HG03354 (cell line): ENCODE data around the gene AZIN2.
"Not testable (repeated sequence)": the region's sequence is repeated elsewhere in the genome, so short reads cannot be mapped to it uniquely, and the experiment has no call there.

Source experiments
- ATAC-seq: cut with Tn5 transposase; IDR thresholded peaks from one replicate; pipeline ENCODE4 v1.9.1; 2021; ENCODE audit warnings: mild to moderate bottlenecking; ENCODE audit not compliant: unreplicated experiment, poor library complexity, severe bottlenecking

AZIN2 gene

DNA sequence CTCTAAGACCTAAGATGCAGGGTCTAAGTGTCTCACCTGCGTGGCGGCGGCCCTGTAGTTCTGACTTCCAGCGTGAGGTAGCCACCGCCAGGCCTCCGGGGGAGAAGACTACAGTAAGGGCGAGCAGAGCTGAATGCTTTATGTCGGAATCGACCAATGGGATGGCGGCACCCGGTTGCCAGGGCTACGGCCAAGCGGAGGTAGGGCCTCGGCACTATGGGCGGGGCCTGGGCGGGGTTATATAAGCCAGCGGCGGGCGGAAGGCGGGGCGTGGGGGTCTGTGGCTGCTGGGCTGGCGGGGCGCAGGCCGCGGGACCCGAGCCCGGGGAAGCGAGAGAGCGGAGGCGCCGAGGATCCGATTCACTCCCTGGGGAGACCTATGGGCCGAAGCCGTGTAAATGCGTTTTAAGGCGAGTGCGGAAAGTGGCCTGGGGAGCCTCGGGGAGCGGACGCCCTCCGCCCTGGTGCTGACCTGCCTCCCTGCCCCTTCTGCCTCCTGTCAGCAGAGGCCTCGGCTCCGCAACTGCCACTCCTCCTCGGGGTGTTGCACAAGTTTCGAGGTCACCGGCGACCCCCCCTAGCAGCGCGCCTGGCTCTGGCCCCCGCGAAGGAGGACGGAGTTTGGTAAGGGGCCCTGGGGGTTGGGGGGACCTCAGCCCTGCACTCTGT, at the start of gene AZIN2:
TSS of gene AZIN2 (plus strand) at position 269 of the 669 bp plus-strand sequence. CDS start 1,097 bp downstream, outside the sequence.
- ATAC-seq, result peak; percentile 99

DNA sequence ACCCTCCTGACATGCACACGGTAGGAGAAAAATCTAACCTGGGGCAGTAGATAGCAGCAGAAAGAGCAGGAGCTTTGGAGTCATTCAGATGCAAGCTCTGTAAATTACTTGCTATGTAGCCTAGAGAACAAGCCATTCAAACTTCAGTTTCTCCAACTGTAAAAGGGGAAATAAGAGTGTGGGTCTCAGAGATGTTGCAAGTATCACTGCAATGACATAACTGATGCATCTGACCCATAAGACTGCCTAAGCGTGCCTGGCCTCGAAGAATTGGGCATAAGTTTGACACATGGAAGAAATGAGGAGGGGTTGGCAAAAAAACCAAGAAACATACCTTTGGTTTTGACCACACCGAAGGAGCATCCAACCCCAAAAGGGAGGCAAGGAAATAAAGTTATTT, 49.4 kb upstream of the AZIN2 start:
- ATAC-seq, result no peak

DNA sequence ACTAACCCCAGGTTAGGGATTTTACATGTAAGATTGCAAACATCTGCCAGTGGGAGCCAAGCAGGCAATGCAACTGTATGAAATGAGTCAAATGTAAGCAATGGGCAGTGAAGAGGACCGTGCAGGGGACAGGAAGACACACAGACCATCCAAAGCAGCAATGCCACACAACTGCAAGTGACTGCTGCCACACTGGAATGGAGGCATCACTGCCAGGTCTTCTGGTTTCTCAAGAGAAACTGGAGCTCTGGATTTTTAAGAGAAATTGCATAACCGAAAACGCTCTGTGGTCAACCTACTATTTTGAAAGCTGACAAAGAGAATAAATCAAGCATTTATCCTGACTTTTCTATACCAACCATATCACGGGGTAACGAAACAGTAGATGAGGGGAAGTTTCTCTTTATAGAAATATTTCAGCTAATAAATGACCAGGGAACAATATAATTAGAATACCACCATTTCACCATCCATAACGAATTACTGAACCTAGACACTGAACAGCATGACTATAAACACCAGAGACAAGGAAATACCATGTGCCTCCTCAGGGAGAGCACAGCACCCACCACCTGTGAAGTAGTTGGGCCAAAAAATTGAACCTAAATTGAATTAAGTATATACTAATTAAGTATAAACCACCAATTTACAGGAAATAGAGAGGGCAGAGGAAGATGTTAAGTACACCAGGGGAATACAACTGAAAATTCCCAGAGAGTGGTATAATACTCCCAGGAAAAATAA, 48.7 kb upstream of the AZIN2 start:
- ATAC-seq, result no peak

DNA sequence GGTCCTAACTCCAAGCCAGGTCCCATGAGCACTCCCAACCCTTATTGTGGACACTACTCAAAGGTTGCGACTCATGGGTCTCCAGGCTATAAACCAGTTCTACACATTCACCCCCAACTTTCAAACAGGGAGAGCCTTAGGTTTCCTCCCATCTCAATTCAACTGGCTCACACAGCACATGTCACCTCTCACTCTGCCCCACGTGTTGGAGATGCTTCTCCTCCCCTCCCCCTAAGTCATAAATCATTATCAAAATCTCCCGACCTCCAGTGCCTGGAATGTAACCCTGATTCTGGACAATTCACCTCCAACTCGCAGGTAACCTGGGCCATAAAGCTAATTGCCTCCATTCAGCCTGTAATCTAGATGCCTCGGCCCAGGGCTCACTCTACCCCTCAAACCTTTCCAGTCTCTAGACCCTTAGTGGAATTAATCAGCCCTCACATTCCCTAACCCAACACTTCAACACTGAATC, 44.9 kb upstream of the AZIN2 start:
- no peak for ATAC-seq

DNA sequence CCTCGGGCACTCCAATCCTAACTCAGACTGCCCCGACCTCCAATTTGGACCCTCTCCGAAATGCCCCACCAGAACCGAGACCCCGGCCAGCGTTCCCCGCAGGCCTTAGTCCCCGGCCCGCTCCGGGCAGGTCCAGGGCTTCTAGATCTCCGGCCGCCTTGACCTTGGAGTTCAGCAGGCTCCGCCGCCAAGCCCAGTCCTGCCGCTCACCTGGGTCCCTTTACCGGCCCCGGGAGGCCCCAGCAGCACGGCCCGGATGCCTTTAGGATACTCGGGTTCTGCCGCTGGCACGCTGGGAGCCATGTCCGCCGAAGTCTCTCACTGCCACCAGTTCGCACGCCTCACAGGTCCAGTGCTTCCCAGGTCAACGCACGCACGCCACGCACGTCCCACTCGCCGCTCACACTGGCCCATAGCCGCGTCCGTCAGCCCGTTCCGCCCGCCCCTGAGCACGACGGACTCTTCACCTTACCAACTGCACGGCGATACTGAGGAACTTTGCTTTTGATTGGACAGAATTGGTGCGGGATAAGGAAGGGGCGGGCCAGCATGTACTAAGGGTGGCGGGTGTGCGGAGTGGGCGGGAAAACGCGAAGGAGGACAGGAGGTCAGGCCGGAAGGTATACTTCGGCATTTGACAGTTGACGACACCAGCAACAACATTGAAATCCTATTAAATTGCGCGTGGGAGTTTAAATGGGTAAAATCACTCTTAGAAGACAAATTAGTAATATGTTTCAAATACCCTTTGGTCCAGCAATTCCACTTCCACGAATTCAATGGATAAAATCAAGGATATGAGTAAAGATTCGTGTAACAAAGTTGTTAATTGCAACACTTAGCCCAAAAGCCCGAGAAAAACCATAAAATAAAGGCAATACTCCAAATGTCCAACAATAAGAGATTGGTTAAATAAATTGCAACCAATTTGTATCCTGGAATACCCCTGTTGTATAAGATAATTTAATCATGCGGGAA, 44.1 kb upstream of the AZIN2 start, which contains the start of gene AK2:
TSS of gene AK2 (minus strand) at position 358 of the 978 bp plus-strand sequence. CDS start at position 303, 55 bp downstream.
- ATAC-seq, result peak; percentile 99

DNA sequence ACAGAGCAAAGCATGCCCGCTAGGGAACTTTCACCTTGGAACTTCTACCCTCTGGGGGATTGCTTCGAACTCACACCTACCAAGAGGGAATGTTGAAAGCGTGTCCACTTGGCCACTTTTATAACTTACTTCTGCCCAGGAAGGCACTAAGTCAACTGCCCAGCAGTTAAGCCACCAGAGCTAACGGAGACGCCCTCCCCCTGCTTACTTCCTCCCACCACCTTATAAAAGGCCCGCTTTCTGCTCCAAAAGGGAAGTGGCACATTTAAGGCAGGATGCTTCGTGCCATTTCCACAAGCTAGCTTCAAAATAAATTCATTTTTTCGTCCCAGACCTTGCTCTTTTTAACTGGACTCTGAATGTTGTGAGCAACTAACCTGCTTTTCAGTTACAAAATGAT, 41.1 kb upstream of the AZIN2 start:
- no peak for ATAC-seq

DNA sequence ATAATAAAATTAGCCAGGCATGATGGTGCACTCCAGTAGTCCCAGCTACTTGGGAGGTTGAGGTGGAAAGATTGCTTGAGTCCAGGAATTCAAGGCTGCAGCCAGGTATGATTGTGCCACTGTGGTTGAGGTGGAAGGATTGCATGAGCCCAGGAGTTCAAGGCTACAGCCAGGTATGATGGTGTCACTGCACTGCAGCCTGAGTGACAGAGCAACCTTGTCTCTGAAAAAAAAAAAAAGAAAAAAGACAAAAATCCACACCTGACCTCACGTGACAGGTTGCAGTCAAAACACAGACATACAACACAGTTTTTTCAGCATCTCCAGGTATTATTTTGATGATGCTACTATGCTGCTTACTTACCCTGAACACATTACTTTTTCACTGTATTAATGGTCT, 39.9 kb upstream of the AZIN2 start:
- no peak for ATAC-seq

DNA sequence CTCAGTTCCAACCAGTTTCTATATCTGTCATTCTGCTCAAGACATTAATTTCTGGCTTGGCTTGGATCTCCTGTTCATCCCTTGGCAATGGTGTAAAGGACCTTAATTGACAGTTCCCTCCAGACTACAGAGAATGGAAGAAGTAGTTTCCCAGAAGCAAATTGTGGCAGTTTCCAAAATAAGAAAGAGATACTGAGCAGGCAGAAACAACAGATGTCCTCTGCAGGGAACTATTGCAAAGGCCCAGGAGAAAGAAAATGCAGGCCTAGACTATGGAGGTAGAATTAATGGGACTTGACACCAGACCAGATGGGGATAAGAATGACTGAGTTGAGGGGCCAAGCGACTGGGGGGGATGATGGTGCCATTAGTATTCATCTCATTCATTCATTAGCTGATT, 38.1 kb upstream of the AZIN2 start:
- ATAC-seq, result no peak

DNA sequence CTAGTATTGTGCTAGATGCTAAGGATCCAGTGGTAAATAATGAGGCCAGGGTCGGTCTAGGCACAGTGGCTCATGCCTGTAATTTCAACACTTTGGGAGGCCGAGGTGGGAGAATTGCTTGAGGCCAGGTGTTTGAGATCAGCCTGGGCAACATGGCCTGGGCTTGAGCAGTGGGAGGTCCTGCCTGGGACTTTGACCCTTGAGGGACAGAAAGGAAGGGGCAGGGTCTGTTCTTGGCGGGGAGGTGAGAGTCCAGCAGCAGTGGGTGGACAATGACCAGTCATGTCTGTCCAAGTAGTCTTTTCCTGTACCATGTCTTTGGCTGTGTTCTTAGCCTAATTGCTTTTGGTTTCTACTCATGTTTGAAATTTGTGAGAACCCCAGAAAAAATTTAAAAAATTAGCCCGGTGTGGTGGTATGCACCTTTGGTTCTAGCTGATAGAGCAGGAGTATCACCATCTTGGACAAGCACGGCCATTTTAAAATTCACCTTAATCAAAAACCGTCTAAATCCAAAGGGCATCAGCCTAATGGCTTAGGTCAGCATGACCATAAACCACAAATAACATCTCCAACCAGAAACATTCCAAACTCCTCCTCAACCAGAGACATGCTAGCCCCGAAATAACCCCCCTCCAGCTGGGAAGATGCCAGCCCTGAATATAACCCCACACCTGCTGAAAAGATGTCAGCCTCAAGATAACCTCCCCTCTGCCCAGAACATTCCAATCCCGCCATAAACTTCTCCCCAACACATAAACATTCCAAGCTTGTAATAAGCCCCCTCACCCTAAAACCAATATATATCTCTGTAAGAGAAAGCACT, 37.5 kb upstream of the AZIN2 start:
- ATAC-seq, result no peak

DNA sequence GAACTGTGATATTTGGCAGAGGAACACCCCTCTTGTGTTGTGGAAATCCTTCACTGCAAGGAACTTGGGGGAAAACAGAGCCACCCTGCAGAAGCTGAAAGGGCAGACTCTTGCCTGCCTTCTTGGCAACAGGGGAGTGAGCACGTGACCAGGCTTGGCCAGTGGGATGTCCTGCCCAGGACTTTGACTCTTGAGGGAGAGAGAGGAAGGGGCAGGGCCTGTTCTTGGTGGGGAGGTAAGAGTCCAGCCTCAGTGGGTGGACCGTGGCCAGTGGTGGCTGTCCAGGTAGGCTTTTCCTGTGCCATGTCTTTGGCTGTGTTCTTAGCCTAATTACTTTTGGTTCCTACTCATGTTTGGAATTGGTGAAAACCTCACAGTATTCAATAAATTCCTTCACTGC, 35.7 kb upstream of the AZIN2 start:
- no peak for ATAC-seq

DNA sequence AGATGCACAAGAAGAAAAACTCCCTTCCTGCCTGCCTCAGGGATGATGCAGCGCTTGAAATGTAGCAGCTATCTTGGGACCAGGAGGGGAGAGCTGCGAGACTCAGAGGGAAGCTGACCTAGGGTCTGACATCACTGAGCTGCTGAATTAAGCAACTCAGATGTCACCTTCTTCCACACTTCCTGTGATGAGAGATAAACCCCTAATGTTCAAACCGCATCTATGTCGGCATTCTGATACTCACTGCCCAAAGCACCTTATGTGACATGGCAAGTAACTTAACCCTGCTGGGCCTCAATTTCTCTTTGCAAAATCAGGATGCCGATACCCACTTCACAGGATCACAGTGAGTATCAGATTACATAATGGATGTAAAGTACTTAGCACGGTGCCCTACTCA, 35.1 kb upstream of the AZIN2 start:
- ATAC-seq, result no peak

DNA sequence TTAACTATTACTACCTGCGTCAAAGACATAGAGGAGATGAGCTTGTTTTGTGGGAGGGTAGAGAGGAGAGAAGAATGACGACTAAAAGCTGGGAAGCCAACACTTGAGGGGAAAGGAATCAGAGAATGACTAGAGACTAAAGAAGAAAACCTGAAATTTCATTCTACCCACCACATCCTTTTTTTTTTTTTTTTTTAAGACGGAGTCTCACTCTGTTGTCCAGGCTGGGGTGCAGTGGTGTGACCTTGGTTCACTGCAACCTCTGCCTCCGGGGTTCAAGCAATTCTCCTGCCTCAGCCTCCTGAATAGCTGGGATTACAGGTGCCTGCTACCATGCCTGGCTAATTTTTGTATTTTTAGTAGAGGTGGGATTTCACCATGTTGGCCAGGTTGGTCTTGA, 34.7 kb upstream of the AZIN2 start:
- ATAC-seq, result not testable (repeated sequence)

DNA sequence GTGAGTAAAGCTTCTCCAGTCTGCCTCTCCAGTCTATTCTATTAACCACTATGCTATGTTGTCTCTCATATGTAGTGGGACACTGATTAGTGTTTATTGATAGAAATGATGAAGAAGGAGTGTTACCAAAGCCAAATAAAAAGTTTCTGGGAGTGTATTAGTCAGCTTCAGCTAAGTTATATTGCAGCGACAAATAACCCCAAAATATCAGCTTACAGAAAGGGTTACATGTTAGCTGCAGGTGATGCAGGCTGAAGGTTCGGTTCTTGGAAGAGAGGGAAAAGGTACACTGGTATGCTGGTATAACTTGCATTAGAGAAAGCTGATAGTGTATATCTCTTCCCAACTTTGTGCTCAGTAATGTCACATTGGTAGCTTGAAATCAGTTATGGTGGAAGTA, 33.7 kb upstream of the AZIN2 start:
- no peak for ATAC-seq

DNA sequence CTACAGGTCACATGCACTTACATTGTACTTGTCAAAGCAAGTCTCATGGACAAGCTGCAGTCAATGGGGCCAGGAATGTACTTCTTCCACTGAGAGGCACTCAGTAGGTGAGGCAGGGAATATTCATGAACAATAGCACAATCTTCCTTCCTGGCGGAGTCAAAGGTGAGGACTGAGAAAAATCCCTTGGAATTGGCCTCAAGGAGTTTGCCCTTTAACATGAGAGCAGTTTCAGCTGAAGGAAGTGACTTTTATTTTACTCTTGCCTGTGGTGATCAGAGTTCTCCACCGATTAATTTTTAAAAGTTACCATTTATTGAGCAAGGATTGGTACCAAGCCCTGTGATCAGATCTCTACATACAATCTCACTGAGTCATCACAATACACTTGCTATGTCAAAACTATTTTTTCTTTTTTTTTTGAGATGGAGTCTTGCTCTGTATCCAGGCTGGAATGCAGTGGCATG, 33.1 kb upstream of the AZIN2 start:
- ATAC-seq, result no peak

DNA sequence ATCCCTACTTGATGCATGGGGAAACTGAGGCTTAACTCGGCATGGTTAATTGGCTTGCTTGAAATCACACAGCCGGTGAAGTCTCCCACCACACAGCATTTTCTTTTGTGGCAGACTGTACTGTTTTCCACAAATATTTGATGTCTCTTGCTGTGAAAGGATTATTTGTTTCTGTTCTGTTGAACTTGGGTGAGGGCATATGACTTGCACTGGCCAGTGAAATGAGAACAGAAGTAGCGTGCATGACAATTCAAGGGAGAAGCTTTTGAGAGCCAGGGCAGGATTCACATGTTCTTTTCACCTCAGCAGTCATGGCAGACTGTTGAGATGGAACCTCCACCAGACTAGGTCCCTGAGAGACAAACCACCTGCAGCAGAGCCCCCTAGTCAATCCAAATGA, 32.5 kb upstream of the AZIN2 start:
- ATAC-seq, result no peak

DNA sequence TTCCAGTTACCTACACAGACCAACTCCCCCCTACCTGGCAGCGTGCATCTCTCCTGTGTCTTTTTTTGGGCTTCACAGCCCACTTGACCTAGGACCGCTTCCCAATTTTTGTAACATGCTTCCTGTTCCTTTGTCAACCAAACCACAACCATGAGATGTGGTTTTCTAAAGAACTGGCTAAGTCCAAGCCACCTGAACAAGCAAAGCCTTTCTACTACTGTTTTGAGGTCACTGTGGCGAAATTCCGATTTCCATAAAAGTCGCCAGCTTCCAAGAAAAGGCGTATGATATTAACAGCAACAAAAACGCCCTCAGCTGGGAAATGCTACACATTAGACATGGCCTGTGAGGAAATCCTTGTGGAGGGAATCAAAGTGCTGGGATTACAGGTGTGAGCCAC, 31.6 kb upstream of the AZIN2 start:
- no peak for ATAC-seq

DNA sequence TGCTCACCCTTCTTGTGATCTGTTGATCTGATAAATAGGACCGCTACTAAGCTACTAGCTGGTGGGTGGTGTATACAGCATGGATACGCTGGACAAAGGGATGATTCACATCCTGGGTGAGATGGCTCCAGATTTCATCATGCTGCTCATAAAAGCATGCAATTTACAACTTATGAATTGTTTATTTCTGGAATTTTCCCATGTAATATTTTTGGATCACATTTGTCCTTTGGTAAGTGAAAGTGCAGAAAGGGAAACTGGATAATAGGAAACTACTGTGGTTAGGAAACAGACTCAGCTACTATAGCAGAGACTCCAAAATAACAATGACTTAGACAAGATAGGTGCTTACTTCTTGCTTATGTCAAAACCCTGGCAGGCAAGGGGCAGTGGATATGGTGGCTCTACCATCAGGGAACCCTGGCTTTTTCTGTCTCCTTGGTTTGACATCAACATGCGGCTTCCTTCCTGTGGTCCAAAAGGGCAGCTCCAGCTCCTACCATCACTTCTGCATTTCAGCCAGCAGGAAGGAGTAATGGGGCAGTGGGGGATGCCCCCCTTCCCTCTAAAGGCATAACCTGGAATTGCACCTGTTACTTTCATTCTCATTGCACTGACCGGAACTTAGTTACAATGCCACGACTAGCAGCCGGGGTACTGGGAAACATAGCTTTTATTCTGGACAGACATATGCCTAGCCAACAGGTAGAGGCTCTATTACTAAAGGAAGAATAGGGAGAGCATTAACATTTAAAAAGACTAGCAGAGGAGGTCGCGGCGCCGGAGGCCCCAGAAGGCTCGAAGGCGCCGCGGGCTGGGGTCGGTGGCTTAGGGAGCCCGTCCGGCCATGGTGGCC, 30.5 kb upstream of the AZIN2 start:
- ATAC-seq, result no peak
